HG03520 (cell line): Measurements from ENCODE around the gene CENPVL1.
"Not testable (repeated sequence)": the region's sequence is repeated elsewhere in the genome, so short reads cannot be mapped to it uniquely, and the experiment has no call there.

Experiments
- ATAC-seq: cut with Tn5 transposase; IDR thresholded peaks from one replicate; pipeline ENCODE4 v1.9.1; 2021; ENCODE audit warnings: mild to moderate bottlenecking, moderate library complexity; ENCODE audit not compliant: unreplicated experiment

Gene CENPVL1

DNA sequence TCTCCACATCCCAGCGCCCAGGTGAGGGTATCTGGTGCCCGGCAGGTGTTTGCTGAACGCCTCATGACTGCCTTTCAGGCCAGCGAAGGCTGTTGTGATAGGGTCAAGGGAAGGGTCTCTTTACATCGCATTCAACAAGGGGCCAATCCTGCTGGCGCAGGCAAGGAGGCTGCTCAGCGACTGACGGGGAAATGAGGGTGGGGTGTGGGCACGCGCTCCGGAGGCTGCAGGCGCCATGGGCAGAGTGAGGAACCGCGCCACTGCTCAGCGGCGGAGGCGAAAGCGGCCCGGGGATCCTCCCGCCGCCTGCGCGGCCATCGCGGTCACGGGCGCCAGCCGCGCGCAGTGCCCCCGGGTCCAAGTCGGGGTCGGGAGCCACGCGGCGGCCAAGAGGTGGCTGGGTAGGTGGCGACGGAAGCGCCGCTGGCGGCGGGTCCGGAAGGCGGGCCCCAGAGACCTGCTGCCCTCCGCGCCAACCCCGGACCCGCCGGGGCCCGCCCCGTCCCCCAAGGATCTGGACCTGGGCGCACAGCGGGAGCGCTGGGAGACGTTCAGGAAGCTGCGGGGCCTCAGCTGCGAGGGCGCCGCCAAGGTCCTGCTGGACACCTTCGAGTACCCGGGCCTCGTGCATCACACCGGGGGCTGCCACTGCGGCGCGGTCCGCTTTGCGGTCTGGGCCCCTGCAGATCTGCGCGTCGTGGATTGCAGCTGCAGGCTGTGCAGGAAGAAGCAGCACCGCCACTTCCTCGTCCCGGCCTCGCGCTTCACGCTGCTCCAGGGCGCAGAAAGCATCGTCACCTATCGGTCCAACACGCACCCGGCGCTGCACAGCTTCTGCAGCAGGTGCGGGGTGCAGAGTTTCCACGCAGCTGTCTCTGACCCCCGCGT lies at the start of gene CENPVL1:
CENPVL1 (plus strand) TSS at position 236 of the 888 bp plus-strand sequence; CDS start at position 236, 0 bp downstream.
- ATAC-seq = not testable (repeated sequence)

DNA sequence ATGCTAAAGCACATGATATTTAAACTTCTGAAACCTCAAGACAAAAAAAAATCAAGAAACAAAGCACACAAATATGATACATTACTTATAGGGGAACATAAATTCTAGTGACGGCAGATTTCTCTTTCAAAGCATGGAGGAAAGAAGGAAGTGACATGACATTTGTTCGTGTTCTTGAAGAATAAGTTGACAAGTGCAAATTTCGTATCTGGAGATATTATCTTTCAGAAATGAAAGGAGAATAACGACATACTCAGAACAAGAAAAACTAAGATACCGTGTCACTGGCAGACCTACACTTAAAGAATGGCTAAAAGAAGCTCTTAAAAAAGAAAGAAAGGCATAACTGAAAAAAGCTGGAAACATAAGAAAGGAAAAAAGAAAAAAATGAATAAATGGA lies 44.3 kb upstream of the CENPVL1 start:
- ATAC-seq = no peak

DNA sequence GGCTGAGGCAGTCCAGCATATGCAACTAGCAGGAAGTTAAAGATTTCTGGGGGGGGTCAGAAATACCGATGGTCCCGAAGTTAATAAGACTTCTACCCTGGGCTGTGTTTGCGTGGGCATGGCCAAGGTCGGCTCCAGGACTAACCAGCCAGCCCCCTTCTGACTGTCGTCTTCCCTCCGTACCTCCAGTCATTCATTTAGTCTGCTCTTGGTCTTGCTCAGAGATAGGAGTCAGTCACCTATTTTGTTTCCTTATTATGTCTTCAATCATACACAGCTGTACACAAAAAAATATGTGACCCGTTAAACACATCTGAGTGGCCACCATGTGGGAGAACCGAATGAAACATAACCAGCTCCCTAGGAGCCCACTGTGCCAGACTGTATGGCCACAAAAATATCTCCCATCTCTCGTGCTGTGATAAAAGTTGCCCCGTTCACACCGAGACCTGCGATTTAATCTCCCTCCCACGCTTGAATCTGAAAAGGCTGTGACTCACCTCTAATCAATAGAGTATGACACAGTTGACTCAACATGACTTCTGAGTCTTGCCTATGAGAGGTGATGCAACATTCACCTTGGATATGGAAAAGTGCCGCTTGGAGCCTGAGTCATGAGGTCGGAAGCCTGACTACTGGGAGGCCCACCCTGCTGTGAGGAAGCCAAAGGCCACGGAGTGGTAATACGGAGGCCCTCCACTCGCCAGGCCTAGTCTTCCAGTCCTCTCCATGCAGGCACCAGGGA lies 30.5 kb upstream of the CENPVL1 start:
- ATAC-seq = not testable (repeated sequence)

GRCh38 chrX:51681808-51682719 lies 28.2 kb upstream of the CENPVL1 start:
- ATAC-seq = not testable (repeated sequence)

DNA sequence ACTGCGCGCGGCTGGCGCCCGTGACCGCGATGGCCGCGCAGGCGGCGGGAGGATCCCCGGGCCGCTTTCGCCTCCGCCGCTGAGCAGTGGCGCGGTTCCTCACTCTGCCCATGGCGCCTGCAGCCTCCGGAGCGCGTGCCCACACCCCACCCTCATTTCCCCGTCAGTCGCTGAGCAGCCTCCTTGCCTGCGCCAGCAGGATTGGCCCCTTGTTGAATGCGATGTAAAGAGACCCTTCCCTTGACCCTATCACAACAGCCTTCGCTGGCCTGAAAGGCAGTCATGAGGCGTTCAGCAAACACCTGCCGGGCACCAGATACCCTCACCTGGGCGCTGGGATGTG lies 27.6 kb upstream of the CENPVL1 start, which contains the start of gene CENPVL2:
CENPVL2 (minus strand) TSS at position 112 of the 343 bp plus-strand sequence; CDS start at position 112, 0 bp downstream.
- ATAC-seq = not testable (repeated sequence)

GRCh38 chrX:51694254-51694653 lies 16.1 kb upstream of the CENPVL1 start:
- ATAC-seq = no peak

DNA sequence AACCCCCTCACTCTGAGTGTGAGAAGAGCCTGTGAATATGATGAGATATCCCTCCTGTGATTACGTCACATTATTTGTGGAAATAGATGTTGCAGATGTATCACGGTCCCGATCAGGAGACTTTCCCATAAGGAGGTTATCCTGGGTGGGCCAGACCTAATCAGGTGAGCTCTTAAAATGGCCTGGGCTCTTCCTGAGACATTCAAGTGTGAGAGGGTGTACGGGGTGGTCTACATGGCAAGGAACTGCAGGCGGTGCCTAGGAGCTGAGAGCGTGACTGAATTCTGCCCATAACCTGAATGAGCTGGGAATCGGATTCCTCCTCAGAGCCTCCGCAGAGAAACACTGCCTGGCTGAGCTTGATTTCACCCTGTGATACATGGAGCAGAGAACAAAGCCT lies 12.9 kb upstream of the CENPVL1 start:
- ATAC-seq = no peak

- not testable (repeated sequence) for ATAC-seq
These were observed 2.8 kb downstream of the CENPVL1 start for GRCh38 chrX:51712943-51713647.

DNA sequence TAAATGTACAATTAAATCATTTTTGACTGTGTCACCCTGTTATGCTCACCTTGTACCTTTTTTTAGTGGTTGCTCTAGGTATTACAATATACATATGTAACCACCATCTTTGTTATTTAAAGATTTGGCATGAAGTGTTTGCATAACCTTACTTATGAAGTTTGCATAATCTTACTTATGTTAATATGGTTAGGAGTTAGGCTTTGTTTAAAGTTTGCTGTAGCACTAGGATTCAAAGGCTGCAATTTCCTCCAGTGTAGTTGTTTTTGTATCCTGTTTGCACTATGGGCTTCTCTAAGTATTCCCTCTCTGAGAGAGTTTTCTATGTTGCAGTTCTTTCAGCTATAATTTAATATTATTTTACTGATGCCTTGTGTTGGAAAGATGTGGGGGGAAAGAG lies 17.9 kb downstream of the CENPVL1 start:
- no peak for ATAC-seq

DNA sequence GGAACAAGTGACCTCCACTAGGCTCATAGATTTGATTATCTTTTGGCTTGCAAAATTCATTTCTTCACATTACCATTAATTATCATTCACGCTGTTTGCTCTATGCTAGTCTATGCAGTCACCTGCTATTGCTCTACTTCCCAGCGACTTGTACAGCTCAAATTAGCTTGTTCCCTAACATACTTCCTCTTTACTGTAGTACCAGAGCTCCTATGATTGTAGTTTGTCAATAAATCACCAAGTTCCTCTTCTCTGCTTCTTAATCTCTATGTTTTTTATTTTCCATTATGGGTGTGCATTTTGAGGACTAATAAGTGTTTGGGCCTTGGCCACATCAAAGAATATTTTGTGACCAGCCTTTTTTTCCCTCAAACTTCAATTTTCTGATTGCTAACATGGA lies 26.8 kb downstream of the CENPVL1 start:
- no peak for ATAC-seq

DNA sequence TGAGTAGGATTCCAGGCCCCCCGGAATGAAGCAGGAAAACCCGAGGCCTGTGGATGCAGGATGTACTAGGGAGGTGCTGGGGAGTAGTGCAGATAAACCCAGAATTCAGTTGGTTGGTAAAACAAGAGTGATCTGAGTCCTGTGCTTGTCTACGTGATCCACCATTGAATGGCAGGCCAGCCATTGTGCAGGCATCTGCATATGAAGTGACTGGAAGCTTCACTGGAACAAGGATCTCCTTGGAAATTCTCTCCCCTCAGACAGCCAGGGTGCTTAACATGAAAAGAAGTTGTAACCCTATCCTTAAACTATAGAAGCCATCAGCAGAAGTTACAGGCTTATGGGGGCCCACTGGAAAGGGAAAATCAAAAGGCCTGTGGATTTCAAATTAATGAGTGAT lies 32.3 kb downstream of the CENPVL1 start:
- no peak for ATAC-seq

DNA sequence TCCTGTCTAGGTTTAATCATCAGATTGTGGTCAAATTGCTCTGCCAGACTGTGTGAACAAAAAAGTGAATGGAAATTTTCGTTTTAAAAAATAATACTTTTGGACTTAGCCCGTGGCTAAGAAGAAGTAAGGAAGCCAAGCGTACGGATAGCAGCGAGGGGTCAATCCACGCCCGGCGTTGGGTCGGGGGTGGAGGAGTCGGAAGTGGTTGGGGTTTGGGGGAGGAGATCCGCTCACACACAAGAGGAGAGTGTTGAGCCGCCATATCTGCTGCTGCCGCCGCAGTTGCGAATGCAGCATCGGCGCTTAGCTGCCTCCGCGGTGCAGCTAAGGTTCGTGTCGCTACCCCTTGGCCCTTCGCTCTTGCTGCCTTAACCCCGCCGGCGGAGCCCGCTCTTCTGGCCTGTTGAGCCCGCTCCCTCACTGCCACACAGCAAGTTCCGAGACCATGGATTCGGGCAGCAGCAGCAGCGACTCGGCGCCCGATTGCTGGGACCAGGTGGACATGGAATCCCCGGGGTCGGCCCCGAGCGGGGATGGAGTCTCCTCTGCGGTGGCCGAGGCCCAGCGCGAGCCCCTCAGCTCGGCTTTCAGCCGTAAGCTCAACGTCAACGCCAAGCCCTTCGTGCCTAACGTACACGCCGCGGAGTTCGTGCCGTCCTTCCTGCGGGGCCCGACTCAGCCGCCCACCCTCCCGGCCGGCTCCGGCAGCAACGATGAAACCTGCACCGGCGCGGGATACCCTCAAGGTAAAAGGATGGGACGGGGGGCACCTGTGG lies 33.1 kb downstream of the CENPVL1 start, which contains the start of gene GSPT2:
GSPT2 (plus strand) TSS at position 264 of the 779 bp plus-strand sequence; CDS start at position 449, 185 bp downstream.
- peak; percentile 92 for ATAC-seq

- ATAC-seq = no peak
These were observed 37.4 kb downstream of the CENPVL1 start for GRCh38 chrX:51747671-51748070.

- no peak for ATAC-seq
These were observed 48.9 kb downstream of the CENPVL1 start for GRCh38 chrX:51759055-51759839.

DNA sequence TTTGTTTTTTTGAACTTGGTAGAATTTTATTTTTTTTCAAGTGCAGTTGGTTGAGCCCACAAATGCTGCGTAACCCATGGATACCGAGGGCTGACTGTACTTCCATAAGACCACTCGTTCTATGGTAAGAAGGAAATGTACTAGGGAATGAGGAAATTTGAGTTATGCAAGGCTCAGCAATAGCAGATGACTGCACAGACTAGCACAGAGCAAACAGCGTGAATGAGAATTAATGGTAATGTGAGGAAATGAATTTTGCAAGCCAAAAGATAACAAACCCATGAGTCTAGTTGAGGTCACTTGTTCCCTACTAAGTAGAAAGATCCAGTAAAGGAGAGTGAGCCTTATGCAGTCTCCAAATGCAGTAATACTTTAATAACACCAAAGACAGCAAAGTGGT lies 50.3 kb downstream of the CENPVL1 start:
- ATAC-seq = no peak
